GM10266 (cell line): ENCODE measurements around the gene PNPLA5.
"Not testable (repeated sequence)": the region's sequence is repeated elsewhere in the genome, so short reads cannot be mapped to it uniquely, and the experiment has no call there.

Source experiments
- DNase-seq: peaks from one replicate; pipeline ENCODE4 v3.0.0; 2012; ENCODE audit errors: extremely low spot score
- TF ChIP-seq, protein P1 (sequence below): IDR thresholded peaks from 2 replicates; pipeline ENCODE4 v1.5.1; 2012; ENCODE audit warnings: mild to moderate bottlenecking, low read depth; ENCODE audit not compliant: control insufficient read depth, insufficient read depth; ENCODE audit errors: missing control alignments

The PNPLA5 gene

GRCh38 chr22:43919106-43919973 lies 27.5 kb upstream of the PNPLA5 start:
- TF ChIP-seq, protein P1, sequence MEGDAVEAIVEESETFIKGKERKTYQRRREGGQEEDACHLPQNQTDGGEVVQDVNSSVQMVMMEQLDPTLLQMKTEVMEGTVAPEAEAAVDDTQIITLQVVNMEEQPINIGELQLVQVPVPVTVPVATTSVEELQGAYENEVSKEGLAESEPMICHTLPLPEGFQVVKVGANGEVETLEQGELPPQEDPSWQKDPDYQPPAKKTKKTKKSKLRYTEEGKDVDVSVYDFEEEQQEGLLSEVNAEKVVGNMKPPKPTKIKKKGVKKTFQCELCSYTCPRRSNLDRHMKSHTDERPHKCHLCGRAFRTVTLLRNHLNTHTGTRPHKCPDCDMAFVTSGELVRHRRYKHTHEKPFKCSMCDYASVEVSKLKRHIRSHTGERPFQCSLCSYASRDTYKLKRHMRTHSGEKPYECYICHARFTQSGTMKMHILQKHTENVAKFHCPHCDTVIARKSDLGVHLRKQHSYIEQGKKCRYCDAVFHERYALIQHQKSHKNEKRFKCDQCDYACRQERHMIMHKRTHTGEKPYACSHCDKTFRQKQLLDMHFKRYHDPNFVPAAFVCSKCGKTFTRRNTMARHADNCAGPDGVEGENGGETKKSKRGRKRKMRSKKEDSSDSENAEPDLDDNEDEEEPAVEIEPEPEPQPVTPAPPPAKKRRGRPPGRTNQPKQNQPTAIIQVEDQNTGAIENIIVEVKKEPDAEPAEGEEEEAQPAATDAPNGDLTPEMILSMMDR, result no peak
- no peak for DNase-seq

DNA sequence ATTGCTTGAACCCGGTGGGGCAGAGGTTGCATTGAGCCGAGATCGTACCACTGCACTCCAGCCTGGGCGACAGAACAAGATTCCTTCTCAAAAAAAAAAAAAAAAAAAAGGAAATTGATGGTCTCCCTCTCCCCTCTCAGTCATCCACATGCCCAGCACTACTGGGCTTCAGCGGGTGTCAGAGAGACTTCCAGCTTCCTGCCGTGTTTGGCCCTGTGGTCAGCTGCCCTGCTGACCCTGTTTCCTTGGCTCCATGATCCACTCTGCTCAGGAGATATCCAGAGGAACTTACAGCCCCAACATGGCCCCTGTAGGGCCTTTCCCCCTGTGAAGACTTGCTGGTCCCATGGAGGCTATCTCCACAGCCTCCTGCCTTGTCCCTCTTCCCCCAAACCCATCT lies 25.7 kb upstream of the PNPLA5 start:
- no peak for DNase-seq
- TF ChIP-seq, protein P1, result no peak

DNA sequence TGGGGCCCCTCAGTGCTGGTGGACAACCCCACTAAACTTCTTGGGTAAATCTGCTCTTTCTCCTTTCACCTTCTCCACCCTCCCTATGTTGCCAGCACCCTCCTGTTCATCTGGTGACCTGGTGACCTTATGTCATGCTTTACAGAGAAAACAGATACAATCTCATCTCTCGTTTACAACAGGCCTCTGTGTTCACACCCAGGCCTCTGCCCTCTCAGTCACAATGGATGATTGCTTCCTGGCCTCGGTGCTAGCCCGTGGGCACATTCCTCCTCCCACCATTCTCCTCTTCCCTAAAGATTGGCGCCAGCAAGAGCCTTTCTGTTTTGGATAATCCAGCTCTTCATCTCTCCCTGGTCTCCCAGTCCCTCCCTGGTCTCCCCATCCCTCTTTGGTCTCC lies 19.5 kb upstream of the PNPLA5 start:
- no peak for DNase-seq
- TF ChIP-seq, protein P1, result no peak

DNA sequence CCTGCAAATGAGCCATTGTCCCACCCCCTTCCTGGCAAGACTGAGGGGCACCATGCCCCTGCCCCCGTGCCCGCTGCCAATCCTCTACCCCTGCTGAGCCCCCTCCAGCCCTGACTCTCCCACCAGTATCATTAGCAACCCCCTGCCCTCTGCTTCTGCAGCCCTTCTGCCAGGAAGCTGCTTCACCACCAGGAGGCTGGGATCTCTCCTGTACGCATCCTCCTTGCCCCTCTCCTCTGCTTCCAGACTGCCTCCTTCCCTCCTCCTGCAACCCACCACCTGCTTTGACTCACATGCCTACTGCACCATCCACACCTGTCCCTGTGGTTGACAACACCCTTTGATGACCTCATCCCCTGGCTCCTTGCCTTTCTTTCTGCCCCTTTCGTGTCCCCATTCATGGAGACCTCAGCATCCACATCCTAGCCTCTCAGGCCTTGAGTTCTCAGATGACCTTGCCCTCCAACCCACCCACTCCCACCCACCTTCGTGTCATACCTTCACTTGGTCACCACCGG lies 18.4 kb upstream of the PNPLA5 start:
- no peak for DNase-seq

DNA sequence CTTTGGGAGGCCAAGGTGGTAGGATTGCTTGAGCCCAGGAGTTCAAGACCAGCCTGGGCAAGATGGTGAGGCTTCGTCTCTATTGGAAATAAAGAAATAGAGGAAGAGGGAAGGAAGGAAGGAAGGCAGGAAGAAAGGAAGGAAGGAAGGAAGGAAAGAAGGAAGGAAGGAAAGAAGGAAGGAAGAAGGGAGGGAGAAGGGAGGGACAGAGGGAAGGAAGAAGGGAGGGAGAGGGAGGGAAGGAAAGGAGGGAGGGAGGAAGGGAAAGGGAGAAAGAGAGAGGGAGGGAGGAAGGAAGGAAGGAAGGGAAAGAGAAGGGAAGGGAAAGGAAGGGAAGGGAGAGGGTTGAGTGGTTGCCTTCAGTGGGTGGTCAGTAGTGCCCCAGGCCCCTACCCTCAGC lies 17.9 kb upstream of the PNPLA5 start:
- DNase-seq, result no peak
- TF ChIP-seq, protein P1, result no peak

More for the DNA sequence above, 18.4 kb upstream of the PNPLA5 start:
- TF ChIP-seq, protein P1, result no peak

GRCh38 chr22:43905681-43906080 lies 13.9 kb upstream of the PNPLA5 start:
- TF ChIP-seq, protein P1, result no peak
- no peak for DNase-seq

DNA sequence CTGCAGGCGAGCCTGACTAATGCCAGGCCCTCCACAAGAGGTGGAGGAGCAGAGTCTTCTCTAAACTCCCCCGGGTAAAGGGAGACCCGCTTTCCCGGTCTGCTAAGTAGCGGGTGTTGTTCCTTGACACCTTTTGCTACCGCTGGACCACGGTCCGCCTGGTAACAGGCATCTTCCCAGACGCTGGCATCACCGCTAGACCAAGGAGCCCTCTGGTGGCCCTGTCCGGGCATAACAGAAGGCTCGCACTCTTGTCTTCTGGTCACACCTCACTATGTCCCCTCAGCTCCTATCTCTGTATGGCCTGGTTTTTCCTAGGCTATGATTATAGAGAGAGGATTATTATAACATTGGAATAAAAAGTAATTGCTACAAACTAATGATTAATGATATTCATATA lies 12.6 kb upstream of the PNPLA5 start:
- not testable (repeated sequence) for DNase-seq

DNA sequence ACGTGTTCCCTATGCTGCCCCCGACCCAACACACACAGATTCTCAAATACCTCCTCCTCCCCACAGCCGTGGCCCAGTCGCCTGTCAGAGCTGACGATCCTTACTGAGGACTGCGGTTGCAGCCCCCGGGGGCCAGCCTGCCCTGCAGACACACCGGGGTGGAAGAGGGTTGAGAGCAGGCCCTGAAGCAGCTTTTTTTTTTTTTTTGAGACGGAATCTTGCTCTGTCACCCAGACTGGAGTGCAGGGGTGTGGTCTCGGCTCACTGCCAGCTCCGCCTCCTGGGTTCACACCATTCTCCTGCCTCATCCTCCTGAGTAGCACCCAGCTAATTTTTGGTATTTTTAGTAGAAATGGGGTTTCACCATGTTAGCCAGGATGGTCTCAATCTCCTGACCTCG lies 11.2 kb upstream of the PNPLA5 start:
- DNase-seq, result not testable (repeated sequence)
